Neural crest cell (in vitro differentiated cells): Measurements from ENCODE around the gene POU3F3. TPM values are rescaled to one million over a fixed set of nuclear protein-coding genes. Genes with fewer than 3 reads are reported as not detected.

ENCODE experiments used
- DNase-seq: peaks from one replicate; pipeline ENCODE4 v3.0.0; 2021; ENCODE audit warnings: low read depth, mixed read lengths, low spot score
- H3K27ac Mint-ChIP-seq: one replicate; pipeline ENCODE4 v1.8.0; 2021; ENCODE audit warnings: mild to moderate bottlenecking, mixed read lengths; ENCODE audit not compliant: unreplicated experiment
- H3K27me3 Mint-ChIP-seq: 2 replicates; pipeline ENCODE4 v1.8.0; 2021; ENCODE audit warnings: low read depth, mild to moderate bottlenecking, mixed read lengths
- H3K36me3 Mint-ChIP-seq: 2 replicates; pipeline ENCODE4 v1.8.0; 2021; ENCODE audit warnings: low read depth, mild to moderate bottlenecking, mixed read lengths
- H3K4me1 Mint-ChIP-seq: 2 replicates; pipeline ENCODE4 v1.8.0; 2021; ENCODE audit warnings: mixed read lengths
- H3K4me3 Mint-ChIP-seq: one replicate; pipeline ENCODE4 v1.8.0; 2021; ENCODE audit warnings: mild to moderate bottlenecking, mixed read lengths
- H3K9me3 Mint-ChIP-seq: 2 replicates; pipeline ENCODE4 v1.8.0; 2021; ENCODE audit warnings: mixed read lengths
- CTCF ChIP-seq: fragments of 200-600 bp; sonication (generic); conservative IDR thresholded peaks from 2 replicates; pipeline ENCODE4 v1.5.0; 2021; ENCODE audit warnings: antibody characterized with exemption, mild to moderate bottlenecking
- total RNA-seq: library from RNA; stranded (reverse); gene quantifications from 2 replicates; pipeline ENCODE4 v1.2.1, GENCODE V29; 2021

POU3F3 gene
- total RNA-seq, 1 donor from 2014 or later: 27.1 TPM

DNA sequence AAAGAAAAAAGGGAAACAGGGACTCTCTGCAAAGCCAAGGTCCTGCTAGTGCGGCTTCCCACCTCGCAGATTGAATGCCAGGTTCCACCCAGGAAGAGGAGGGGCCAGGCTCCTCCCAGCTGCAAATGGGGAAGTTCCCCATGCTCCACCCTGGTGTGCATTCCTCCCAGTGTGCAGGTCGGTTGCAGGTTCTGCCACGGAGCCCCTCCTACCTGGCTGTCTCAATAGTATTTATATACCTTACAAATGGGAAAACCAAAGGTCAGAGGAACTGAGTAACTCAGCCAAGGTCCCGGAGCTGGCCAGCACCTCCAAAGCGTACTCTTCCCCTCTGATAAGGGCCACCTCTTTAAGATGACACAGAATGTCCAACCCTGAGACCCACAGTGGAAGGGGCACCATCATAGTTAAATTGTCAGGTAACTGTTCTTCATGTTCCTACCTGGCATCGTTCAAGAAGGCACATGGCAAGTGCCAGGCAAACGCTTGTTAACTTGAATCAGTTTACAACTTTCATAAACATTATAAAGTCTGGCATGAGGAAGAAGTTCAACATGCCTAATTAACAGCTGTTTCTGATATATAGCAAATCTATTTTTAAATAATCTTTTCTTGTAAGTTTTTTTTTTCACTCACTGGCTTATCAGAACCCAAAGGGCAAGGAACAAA is 35.5 kb downstream of the POU3F3 start:
- Mint-ChIP-seq H3K4me3 (no peak overlapping the region), H3K36me3 (no peaks in the 10 kb centered on the region), H3K27me3 (peaks cover 10% of the 10 kb centered on the region), H3K27ac (no peak overlapping the region), H3K9me3 (no peaks in the 10 kb centered on the region), H3K4me1 (no peaks in the 10 kb centered on the region)
- no peak for DNase-seq
- TF ChIP-seq CTCF: no peak

DNA sequence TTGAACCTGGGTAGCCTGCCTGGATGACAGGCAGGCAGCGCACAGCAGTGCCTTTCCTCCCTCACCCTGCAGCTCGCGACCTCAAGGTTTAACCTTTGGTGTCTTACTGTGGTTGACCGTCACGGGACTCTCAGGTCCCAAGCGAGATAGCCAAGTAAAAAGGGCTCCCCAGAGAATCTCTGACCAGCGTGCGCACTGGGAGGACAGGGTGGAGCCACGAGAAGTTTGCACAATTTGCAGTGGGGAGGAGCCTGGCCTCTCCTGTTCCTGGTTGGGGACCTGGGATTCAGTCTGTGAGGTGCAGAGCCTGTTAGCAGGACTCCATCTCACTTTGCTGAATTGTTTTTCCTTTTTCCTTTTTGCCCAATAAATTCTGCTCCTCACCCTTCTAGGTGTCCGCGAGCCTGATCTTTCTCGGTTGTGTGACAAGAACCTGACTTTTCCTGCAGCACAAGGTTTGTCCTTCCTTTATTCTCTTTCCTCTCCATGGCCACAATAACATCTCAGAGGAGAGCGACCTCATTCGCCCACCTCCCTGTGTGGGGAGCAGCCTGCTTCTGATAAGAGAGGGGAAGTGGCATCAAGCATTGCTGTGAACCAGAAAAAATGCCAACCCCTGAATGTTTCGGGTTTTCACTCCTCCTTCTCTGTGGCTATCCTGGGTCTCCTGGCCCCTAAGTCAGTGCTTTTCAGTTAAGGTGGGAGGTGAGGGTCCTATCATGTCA is 36.2 kb downstream of the POU3F3 start:
- H3K36me3 Mint-ChIP-seq: no peaks in the 10 kb centered on the region
- H3K9me3 Mint-ChIP-seq: no peaks in the 10 kb centered on the region
- no peaks in the 10 kb centered on the region for H3K4me1 Mint-ChIP-seq
- H3K4me3 Mint-ChIP-seq: no peak overlapping the region
- H3K27me3 Mint-ChIP-seq: peaks cover 5% of the 10 kb centered on the region
- no peak overlapping the region for H3K27ac Mint-ChIP-seq
- no peak for TF ChIP-seq CTCF
- no peak for DNase-seq

DNA sequence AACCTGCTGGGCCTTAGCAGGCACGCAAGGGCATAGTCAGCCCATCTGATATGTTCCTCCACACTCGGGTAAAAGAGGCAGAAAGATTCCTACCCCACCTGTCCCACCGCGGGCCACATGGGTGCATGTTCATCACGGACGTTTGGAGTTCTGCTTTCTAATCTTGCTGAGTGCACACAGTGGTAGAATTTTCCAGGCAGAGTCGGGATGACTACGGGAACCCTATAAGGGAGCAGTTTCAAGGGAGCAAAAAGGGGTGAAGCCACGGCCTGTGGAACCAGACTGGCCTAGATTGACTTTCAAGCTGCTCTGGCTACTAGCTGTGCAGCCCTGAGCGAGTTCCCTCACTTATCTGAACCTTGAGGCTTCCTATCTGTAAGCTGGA is 36.8 kb downstream of the POU3F3 start:
- DNase-seq: no peak
- Mint-ChIP-seq H3K4me3 (no peak overlapping the region), H3K4me1 (no peaks in the 10 kb centered on the region), H3K27me3 (no peaks in the 10 kb centered on the region), H3K27ac (no peak overlapping the region), H3K36me3 (no peaks in the 10 kb centered on the region), H3K9me3 (no peaks in the 10 kb centered on the region)
- no peak for TF ChIP-seq CTCF

GRCh38 chr2:104891145-104891544 is 37.2 kb downstream of the POU3F3 start:
- no peak overlapping the region for H3K4me3 Mint-ChIP-seq
- no peak for TF ChIP-seq CTCF
- no peaks in the 10 kb centered on the region for H3K36me3 Mint-ChIP-seq
- no peak overlapping the region for H3K27ac Mint-ChIP-seq
- DNase-seq: no peak
- H3K27me3 Mint-ChIP-seq: no peaks in the 10 kb centered on the region
- no peaks in the 10 kb centered on the region for H3K4me1 Mint-ChIP-seq
- no peaks in the 10 kb centered on the region for H3K9me3 Mint-ChIP-seq

- Mint-ChIP-seq H3K27me3 (peaks cover 7% of the 10 kb centered on the region), H3K4me1 (no peaks in the 10 kb centered on the region), H3K9me3 (no peaks in the 10 kb centered on the region), H3K27ac (no peak overlapping the region), H3K4me3 (no peak overlapping the region), H3K36me3 (no peaks in the 10 kb centered on the region)
- TF ChIP-seq CTCF: no peak
- DNase-seq: no peak
These were observed 42.5 kb downstream of the POU3F3 start for GRCh38 chr2:104896446-104896845.
